ENCODE measurements around the gene GPR35.

GRCh38 chr2:240645801-240646175 lies 20.5 kb downstream of the GPR35 start:
- no peak for TF ChIP-seq CTCF (IDR thresholded peaks at IDR 0.05; ENCODE audit: low read length)
- TF ChIP-seq EZH2 (IDR thresholded peaks at IDR 0.05; ENCODE audit: borderline replicate concordance, low read length): no peak
